ENCODE results near the gene SNX25. TPM values are rescaled to one million over a fixed set of nuclear protein-coding genes. Genes with fewer than 3 reads are reported as not detected.

Gene SNX25
- total RNA-seq, 1 donor from 2014 or later = 27.5 TPM

DNA sequence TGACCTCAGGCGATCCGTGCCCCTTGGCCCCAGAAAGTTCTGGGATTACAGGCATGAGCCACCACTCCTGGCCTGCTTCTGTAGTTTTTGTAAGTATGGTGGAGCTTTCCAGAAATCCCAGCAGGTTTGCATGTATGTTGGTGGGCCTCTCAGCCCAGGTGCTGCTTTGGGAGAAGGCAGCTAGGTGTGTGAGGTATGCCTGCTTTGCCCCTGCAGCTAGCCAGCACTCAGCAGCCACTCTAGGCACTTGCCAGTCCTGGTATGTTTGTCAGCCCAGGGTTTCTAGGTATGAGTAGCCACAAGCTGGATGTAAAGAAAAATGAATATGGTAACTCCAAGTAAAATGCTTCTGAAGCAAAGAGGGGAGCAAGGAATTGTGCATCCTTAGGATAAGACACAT is 8.9 kb downstream of the SNX25 start:
- no peaks in the 10 kb centered on the region for H3K36me3 Mint-ChIP-seq (ENCODE audit: unreplicated experiment)
- TF ChIP-seq, protein P1, sequence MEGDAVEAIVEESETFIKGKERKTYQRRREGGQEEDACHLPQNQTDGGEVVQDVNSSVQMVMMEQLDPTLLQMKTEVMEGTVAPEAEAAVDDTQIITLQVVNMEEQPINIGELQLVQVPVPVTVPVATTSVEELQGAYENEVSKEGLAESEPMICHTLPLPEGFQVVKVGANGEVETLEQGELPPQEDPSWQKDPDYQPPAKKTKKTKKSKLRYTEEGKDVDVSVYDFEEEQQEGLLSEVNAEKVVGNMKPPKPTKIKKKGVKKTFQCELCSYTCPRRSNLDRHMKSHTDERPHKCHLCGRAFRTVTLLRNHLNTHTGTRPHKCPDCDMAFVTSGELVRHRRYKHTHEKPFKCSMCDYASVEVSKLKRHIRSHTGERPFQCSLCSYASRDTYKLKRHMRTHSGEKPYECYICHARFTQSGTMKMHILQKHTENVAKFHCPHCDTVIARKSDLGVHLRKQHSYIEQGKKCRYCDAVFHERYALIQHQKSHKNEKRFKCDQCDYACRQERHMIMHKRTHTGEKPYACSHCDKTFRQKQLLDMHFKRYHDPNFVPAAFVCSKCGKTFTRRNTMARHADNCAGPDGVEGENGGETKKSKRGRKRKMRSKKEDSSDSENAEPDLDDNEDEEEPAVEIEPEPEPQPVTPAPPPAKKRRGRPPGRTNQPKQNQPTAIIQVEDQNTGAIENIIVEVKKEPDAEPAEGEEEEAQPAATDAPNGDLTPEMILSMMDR (IDR thresholded peaks at IDR 0.05; ENCODE audit: partially characterized antibody, unreplicated experiment) = no peak
- H3K27ac Mint-ChIP-seq (ENCODE audit: unreplicated experiment) = no peak overlapping the region
- peaks cover 7% of the 10 kb centered on the region for H3K4me1 Mint-ChIP-seq (ENCODE audit: low read depth, unreplicated experiment)
- no peak for DNase-seq
- peaks cover 3% of the 10 kb centered on the region for H3K9me3 Mint-ChIP-seq (ENCODE audit: unreplicated experiment)
- no peaks in the 10 kb centered on the region for H3K27me3 Mint-ChIP-seq (ENCODE audit: unreplicated experiment)
- no peak overlapping the region for H3K4me3 Mint-ChIP-seq (ENCODE audit: unreplicated experiment)

DNA sequence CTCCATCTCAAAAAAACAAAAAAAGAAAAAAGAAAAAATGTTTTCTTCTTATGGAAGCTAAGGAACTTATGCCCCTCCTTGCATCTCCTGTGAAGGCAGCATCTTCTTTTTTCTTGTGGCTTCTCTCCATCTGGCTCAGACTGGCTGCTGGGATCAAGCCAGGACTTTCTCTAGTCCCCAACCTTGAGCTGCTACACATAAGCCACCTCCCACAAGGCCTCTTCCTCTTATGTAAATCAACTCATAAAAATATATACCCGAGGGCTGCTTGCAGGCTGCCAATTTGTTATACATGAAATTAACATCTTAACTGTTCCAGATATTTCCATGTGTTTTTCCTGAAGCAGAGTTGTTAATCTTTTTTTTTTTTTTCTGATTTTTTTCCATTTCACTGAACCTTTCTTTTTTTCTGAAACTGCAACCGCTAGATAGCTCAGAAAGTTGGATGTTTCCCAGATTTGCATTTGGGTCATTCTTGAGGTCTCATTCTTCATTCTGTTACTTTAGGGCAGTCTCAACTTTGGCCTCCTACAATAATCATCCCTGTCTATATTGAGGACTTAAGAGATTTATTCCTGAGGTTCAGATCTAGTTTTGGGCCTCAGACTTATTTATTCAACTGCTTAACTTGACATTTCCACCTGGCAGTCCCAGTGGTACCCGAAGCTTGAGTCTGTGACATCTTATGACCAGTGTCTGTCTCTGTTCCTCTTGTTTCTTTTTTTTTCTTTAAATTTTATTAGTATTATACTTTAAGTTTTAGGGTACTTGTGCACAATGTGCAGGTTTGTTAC is 10.3 kb downstream of the SNX25 start:
- Mint-ChIP-seq H3K9me3 (ENCODE audit: unreplicated experiment) (peaks cover 2% of the 10 kb centered on the region), H3K36me3 (ENCODE audit: unreplicated experiment) (no peaks in the 10 kb centered on the region), H3K27ac (ENCODE audit: unreplicated experiment) (no peak overlapping the region), H3K27me3 (ENCODE audit: unreplicated experiment) (no peaks in the 10 kb centered on the region), H3K4me3 (ENCODE audit: unreplicated experiment) (no peak overlapping the region), H3K4me1 (ENCODE audit: low read depth, unreplicated experiment) (peaks cover 4% of the 10 kb centered on the region)
- TF ChIP-seq, protein P1 (IDR thresholded peaks at IDR 0.05; ENCODE audit: partially characterized antibody, unreplicated experiment) = no peak
- DNase-seq = no peak

DNA sequence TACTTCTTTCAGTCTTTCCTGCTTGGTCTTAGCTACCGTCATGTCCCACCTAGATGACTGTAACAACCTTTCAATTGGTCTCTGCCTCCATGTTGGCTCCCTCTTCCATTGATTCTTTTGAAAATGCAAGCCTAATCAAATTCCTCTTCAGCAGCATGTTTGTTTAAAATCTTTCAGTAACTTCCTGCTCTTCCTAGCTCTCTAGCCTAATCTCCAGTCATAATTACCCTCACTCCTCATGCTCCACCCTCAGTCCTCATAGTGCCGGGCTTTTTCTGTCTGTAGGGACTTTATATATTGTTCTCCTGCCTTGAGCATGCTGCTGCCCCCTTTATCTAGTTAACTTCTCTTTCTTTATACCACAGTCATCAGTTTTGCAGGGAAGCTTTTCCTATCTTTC is 12.1 kb downstream of the SNX25 start:
- Mint-ChIP-seq H3K4me1 (ENCODE audit: low read depth, unreplicated experiment) (peaks cover 9% of the 10 kb centered on the region), H3K27me3 (ENCODE audit: unreplicated experiment) (no peaks in the 10 kb centered on the region), H3K4me3 (ENCODE audit: unreplicated experiment) (peak overlapping the region; percentile 1), H3K36me3 (ENCODE audit: unreplicated experiment) (no peaks in the 10 kb centered on the region), H3K9me3 (ENCODE audit: unreplicated experiment) (peaks cover 2% of the 10 kb centered on the region), H3K27ac (ENCODE audit: unreplicated experiment) (no peak overlapping the region)
- TF ChIP-seq, protein P1 (IDR thresholded peaks at IDR 0.05; ENCODE audit: partially characterized antibody, unreplicated experiment) = no peak
- DNase-seq = no peak

DNA sequence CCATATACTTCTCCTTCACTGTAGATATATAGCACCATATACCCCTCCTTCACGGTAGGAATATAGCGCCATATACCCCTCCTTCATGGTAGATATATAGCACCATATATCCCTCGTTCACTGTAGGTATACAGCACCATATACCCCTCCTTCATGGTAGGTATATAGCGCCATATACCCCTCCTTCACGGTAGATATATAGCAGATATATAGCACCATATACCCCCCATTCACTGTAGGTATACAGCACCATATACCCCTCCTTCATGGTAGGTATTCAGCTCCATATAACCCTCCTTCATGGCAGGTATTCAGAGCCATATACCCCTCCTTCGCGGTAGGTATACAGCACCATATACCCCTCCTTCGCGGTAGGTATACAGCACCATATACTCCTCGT is 12.5 kb downstream of the SNX25 start:
- Mint-ChIP-seq H3K27me3 (ENCODE audit: unreplicated experiment) (no peaks in the 10 kb centered on the region), H3K36me3 (ENCODE audit: unreplicated experiment) (no peaks in the 10 kb centered on the region), H3K4me1 (ENCODE audit: low read depth, unreplicated experiment) (peaks cover 6% of the 10 kb centered on the region), H3K27ac (ENCODE audit: unreplicated experiment) (no peak overlapping the region), H3K4me3 (ENCODE audit: unreplicated experiment) (no peak overlapping the region), H3K9me3 (ENCODE audit: unreplicated experiment) (peaks cover 2% of the 10 kb centered on the region)
- TF ChIP-seq, protein P1 (IDR thresholded peaks at IDR 0.05; ENCODE audit: partially characterized antibody, unreplicated experiment) = no peak
- no peak for DNase-seq

DNA sequence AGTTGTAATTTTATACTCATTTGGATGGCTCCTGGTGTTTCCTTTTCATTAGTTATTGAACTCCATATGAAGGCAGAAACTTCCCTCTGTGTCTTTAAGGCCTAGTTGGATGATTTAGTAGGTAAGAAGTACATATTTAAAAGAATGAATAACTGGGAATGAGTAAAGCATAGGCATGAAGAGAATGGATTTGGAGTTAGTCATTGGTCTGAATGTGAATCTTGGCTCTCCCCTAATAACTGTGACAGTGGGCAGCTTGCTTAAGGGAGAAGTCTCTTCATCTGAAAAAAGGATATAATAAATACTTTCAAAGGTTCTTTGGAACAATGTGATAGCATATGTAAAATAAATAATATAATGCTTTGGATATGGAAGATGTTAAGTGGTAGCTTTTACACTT is 13.2 kb downstream of the SNX25 start:
- DNase-seq = no peak
- Mint-ChIP-seq H3K4me1 (ENCODE audit: low read depth, unreplicated experiment) (peaks cover 4% of the 10 kb centered on the region), H3K4me3 (ENCODE audit: unreplicated experiment) (no peak overlapping the region), H3K27me3 (ENCODE audit: unreplicated experiment) (no peaks in the 10 kb centered on the region), H3K36me3 (ENCODE audit: unreplicated experiment) (no peaks in the 10 kb centered on the region), H3K27ac (ENCODE audit: unreplicated experiment) (no peak overlapping the region), H3K9me3 (ENCODE audit: unreplicated experiment) (peaks cover 2% of the 10 kb centered on the region)
- TF ChIP-seq, protein P1 (IDR thresholded peaks at IDR 0.05; ENCODE audit: partially characterized antibody, unreplicated experiment) = no peak

Measured in glutamatergic neuron (in vitro differentiated cells).